Measurements from ENCODE around the gene TAP1.
A peak's percentile ranks its signal among the peaks of the same experiment; 100 is the strongest.
"Not testable (repeated sequence)": the region's sequence is repeated elsewhere in the genome, so short reads cannot be mapped to it uniquely, and the experiment has no call there.

The TAP1 gene, protein sequence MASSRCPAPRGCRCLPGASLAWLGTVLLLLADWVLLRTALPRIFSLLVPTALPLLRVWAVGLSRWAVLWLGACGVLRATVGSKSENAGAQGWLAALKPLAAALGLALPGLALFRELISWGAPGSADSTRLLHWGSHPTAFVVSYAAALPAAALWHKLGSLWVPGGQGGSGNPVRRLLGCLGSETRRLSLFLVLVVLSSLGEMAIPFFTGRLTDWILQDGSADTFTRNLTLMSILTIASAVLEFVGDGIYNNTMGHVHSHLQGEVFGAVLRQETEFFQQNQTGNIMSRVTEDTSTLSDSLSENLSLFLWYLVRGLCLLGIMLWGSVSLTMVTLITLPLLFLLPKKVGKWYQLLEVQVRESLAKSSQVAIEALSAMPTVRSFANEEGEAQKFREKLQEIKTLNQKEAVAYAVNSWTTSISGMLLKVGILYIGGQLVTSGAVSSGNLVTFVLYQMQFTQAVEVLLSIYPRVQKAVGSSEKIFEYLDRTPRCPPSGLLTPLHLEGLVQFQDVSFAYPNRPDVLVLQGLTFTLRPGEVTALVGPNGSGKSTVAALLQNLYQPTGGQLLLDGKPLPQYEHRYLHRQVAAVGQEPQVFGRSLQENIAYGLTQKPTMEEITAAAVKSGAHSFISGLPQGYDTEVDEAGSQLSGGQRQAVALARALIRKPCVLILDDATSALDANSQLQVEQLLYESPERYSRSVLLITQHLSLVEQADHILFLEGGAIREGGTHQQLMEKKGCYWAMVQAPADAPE

DNA sequence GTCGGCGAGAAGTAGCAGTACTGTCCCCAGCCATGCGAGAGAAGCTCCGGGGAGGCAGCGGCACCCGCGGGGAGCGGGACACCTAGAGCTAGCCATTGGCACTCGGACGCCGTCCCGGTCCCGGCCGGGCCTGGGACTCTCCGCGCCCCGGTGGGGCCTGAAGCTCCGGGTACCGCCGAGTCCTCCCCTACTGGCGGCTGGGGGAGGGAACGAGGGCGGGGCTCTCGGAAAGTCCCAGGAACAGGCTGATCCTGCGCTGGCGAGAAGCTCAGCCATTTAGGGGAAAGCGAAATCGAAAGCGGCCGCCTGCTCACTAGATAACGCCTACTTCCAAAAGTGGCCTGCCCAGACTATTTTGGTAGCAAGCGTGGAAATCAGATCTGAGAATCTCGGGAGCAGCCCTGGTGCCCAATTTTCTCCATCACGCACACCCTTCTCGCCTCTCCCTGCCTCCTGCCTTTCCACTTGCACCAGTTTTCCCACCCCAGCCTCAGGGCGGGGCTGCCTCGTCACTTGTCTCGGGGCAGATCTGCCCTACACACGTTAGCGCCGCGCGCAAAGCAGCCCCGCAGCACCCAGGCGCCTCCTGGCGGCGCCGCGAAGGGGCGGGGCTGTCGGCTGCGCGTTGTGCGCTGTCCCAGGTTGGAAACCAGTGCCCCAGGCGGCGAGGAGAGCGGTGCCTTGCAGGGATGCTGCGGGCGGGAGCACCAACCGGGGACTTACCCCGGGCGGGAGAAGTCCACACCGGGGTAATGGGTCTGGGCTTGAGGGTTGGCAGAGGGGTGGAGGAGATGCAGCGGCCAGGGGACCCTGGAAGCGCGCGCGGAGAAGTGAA, at the start of gene TAP1, which contains the start of gene PSMB9:
TSS of gene TAP1 (minus strand) at position 164 of the 835 bp plus-strand sequence. CDS start at position 96, 68 bp downstream.
TSS of gene PSMB9 (plus strand) at position 652 of the 835 bp plus-strand sequence. CDS start at position 690, 38 bp downstream.
- DNase-seq (ENCODE audit: low spot score) = peak; percentile 93

- no peak for DNase-seq (ENCODE audit: low spot score)
These were observed 41.5 kb upstream of the TAP1 start for GRCh38 chr6:32895006-32895345.

DNA sequence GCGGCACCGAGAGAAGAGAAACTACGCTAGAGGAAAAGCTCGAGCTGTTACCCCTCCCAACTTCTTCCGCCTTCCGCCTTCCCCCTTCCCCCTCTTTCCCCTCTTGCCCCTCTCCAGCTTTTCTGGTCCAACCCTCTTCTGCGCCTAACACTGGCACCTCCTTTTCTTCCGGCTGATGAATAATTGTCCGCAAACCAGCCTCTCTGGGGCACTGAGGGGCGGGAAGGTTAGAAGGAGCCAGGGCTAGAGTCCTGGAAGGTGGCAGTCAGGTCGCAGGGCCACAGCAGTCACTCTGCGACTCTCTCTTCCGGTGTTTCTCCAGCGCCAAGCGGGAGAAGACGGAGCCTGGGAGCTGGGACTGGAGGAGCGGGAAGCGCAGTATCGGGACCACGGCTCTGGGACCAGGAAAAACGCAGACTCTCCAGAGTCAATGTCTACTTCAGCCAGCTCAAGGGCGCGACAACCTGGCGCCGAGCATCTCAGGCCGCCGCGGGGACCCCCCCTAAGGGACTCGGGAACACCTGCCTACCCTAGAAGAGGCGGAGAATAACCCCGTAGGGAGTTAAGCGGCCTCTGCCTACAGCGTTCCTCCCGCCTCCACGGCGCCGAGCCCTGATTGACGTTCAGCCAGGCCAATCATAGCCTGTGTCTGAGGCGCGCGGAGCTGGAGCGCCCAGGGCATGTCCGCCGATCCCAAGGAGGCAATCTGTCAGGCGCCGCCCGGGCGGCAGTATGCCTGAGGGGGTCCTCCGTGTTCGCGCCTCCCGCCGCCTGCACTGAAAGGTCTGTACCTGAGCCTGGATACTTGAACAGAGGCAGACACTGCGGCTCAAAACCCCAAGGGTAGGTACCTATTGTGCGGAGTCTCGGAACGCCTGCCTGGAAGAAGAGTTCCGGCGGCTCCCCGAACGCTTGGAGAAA, 40.8 kb upstream of the TAP1 start:
- peak; percentile 89 for DNase-seq (ENCODE audit: low spot score)

DNA sequence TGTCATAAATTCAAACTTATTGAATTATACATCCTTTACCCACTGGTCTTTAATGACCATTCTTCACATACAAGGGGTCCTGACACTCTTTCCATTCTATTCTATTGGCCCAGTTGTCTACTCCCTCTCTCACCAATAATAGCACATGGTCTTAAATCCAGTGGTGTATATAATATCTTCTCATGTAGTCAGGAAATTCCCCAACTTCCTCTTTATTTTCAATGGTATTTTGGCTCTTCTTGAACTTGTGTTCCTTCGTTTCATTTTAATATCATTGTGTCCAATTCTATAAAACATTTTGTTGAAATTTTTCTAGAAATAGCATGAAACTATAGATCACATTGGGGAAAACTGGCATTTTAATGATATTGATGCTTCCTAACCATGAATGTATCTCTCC, 37.3 kb upstream of the TAP1 start:
- DNase-seq (ENCODE audit: low spot score) = no peak

- DNase-seq (ENCODE audit: low spot score) = no peak
These were observed 36.0 kb upstream of the TAP1 start for GRCh38 chr6:32889533-32889932.

GRCh38 chr6:32888576-32888975, 35.1 kb upstream of the TAP1 start:
- no peak for DNase-seq (ENCODE audit: low spot score)

DNA sequence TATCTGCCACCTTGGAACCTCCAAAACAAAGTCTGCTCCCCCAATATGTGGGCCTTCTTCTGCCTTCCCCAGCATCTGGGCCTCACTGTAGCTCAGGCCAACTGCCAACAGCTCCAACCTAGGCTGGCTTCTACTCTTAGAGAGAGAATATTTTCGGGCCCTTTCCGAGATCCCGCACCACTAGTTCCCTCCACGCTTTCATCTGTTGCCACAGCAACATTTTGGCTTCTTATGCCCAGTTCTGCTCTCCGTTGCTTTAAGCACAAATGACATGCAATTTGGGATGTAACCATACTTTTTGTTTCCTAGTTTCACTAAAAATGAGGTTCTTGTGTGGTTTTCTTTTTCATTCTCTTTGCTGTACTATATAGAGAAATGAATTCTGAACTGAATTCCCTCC, 34.1 kb upstream of the TAP1 start:
- DNase-seq (ENCODE audit: low spot score) = no peak

- peak; percentile 44 for DNase-seq (ENCODE audit: low spot score)
These were observed 33.3 kb upstream of the TAP1 start for GRCh38 chr6:32886681-32887383.

DNA sequence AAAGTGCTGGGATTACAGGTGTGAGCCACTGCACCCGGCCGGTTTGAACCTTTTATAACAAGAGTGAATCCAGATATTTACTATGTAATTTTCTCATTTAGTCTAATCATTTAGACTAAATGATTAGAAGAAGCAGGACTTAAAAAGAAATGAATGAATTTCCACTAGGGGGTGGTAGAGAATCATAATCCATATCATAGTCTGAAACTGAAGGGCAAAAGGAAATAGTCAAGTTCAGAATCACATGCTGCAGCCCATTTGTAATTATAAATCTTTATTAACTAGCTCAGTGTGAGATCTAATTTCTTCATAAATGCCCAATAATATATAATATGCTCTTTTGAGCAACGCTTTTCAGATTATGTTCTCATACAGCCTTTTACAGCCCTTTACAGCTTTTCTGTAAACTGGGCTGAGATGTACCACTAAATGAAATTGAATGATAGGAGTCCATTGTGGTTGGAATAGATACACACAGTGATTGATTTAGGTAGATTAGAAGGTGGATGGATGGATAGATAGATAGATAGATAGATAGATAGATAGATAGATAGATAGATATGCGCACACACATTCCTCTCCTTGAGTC, 32.3 kb upstream of the TAP1 start:
- DNase-seq (ENCODE audit: low spot score) = peak; percentile 70

GRCh38 chr6:32883789-32884188, 30.3 kb upstream of the TAP1 start:
- DNase-seq (ENCODE audit: low spot score) = no peak

- DNase-seq (ENCODE audit: low spot score) = peak; percentile 10
These were observed 29.4 kb upstream of the TAP1 start for GRCh38 chr6:32882879-32883250.

DNA sequence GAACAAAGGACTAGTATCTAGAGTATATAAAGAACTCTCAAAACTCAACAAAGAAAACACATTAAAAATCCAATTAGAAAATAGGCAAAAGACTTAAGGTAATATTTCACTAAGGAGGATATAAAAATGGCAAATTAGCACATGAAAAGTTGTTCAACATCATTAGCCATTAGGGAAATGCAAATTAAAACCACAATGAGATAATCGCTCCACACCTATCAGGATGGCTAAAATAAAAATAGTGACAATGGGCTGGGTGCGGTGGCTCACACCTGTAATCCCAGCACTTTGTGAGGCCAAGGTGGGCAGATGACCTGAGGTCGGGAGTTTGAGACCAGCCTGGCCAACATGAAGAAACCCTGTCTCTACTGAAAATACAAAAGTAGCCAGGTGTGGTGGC, 27.5 kb upstream of the TAP1 start:
- DNase-seq (ENCODE audit: low spot score) = not testable (repeated sequence)

- no peak for DNase-seq (ENCODE audit: low spot score)
These were observed 26.2 kb upstream of the TAP1 start for GRCh38 chr6:32879691-32880090.

GRCh38 chr6:32876603-32877002, 23.1 kb upstream of the TAP1 start:
- no peak for DNase-seq (ENCODE audit: low spot score)

DNA sequence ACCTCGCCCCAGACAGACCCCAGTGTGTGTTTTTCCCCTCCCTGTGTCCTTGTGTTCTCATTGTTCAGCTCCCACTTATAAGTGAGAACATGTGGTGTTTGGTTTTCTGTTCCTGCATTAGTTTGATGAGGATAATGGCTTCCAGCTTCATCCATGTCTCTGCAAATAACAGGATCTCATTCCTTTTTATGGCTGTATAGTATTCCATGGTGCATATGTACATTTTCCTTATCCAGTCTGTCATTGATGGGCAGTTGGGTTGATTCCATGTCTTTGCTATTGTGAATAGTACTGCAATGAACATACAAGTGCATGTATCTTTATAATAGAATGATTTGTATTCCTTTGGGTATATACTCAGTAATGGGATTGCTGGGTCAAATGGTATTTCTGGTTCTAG, 20.4 kb upstream of the TAP1 start:
- not testable (repeated sequence) for DNase-seq (ENCODE audit: low spot score)

DNA sequence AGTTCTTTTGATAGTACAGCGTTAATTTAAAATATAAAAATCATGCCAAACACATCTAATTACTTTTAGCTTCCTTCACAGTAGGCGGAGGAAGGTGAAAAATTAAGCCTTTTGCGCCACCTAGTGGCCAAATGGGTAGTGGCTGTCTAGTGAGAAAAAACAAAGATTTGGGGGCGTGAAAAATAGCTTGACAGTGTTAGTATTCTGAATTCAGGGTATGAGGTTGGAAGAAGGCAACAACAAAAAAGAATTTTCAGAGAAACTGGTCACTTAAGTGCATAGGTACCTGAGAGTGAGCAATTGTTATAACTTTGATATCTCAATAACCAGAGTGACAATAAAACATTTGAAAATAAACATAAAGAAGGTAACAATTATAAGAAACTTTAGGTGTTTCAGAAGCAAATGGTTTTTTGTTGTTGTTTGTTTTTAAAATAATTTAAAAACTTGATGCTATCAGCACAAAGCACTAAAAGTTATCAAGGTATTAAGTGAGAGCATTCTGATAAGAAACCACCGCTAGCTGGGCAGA, 14.8 kb upstream of the TAP1 start:
- peak; percentile 72 for DNase-seq (ENCODE audit: low spot score)

GRCh38 chr6:32867554-32868256, 14.2 kb upstream of the TAP1 start:
- no peak for DNase-seq (ENCODE audit: low spot score)

DNA sequence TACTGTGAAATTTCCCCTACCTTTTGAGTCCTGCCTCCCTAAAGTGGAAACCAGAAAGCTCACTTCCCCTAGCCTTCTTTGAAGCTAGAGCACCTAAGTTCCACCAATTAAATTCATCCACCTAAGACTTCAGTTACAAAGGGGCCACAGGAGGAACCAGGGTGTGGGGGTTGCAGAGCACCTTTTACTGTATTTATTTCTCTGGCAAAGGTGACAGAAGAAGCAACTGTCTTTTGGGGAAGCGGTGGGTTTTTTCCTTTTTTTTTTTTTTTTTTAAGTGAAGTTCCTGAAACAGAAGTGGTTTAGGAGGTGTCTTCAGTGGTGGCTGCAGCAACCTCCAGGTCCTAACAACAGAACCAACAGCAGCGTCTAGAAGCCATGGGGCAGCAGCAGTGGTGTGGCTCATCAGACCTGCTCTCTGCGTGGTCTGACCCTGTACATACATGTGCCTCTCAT, 13.5 kb upstream of the TAP1 start:
- no peak for DNase-seq (ENCODE audit: low spot score)

DNA sequence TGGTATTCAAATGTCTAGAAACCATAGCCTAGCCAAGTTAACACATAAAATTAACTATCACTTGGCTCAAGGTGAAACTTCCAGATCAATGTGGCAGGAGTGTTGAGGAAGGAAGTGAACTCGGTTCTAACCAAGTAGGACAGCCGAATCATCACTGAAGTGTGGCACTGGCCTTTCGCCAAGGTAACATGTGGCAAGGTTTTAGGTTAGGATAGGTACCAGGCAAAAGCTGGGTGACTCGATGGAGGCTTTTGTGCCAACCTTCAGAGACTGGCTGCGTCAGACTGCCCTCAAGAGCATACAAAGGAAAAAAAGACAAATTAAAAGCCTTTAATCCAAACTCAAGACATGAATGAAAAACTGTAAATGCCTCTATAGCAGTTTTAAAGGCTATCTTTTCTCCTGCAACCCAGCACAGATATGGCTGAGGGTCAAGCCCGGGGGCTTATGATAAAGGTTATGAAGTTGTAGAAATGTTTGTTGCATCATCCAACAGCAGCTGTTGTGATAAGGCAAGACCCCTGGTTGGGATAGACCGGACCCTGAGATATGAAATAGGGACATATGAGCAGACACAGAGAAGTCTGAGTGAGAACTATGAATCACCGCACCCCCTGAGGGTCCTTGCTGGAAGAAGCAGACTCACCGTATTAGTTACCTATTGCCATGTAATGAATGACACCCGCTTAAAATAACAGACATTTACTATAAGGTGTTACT, 12.4 kb upstream of the TAP1 start:
- no peak for DNase-seq (ENCODE audit: low spot score)
